ENCODE data around the gene ZNF497.
A peak's percentile ranks its signal among the peaks of the same experiment; 100 is the strongest.
"Not testable (repeated sequence)": the region's sequence is repeated elsewhere in the genome, so short reads cannot be mapped to it uniquely, and the experiment has no call there.

Gene ZNF497

DNA sequence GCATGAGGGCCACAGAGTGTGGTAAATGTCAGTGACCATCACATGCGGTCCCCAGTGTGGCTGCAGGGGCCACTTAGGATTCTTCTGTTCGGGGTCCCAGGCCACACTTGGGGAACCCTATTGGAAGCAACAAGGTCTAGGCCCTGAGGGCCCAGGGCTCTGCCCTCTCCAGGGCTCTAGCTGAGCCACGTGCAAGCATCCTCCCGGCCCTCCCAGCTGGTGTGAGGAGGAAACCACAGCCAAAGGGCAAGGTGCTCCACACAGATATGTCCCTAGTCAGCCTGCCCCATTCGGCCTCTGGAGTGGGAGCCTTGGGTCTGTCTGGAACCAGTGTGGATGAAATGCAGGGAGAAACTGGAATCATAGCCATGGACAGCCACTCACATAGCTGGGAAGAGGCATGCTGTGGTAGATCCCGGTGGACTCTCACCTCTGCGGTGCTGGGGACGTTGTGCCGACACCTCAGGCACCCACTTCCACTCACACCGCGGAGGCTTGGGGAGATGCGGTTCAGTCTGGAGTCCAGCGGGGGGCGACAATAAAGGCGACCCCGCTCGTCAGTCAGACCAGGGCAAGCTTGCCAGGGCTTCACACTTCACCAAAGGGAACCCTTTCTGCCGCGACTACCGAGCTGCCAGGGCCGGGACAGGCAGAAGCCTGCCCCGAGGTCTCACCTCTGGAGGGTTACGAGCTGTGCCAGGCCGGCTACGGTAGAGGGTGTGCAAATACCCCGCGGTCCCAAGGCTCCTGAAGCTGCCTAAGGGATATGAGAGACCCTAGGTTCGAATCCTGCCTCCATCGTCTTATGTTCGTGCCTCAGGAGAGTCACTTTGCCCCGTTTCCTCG lies 4.3 kb upstream of the ZNF497 start:
- no peak for DNase-seq

DNA sequence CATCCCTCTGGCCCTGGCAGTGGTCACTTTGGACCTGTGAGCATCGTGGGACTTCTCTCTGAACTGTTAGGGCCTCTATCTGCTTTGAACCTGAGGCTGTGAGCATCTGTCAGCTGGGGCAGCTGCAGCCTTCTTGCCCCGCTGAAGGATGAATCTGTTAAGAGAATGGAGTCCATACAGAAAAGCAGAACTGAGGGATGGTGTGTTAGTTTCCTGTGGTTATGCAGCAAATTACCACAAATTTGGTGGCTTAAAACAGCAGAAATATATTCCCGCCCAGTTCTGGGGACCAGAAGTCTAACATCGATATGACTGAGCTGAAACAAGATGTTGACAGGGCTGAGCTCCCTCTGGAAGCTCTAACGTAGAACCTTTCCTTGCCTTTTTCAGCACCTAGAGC lies 1.6 kb upstream of the ZNF497 start:
- DNase-seq, result no peak

DNA sequence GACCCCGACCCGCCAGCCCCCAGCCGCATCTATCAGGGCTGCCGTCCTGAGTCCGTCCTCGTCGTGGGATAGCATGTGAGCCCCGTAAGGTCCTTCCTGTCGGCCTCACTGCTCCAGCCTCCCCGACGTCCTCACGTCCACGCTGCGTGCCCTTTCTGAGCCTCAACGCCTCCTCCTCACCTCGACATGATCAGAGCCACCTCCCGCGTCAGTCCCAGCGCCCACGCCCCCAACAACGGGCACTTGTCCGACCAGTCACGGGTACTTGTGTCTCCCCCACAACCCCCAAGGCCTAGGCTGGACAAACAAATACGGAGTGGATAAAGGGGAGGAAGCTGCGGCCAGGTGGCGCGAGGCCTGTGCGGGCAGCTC lies 665 bp downstream of the ZNF497 start:
- peak; percentile 42 for DNase-seq

DNA sequence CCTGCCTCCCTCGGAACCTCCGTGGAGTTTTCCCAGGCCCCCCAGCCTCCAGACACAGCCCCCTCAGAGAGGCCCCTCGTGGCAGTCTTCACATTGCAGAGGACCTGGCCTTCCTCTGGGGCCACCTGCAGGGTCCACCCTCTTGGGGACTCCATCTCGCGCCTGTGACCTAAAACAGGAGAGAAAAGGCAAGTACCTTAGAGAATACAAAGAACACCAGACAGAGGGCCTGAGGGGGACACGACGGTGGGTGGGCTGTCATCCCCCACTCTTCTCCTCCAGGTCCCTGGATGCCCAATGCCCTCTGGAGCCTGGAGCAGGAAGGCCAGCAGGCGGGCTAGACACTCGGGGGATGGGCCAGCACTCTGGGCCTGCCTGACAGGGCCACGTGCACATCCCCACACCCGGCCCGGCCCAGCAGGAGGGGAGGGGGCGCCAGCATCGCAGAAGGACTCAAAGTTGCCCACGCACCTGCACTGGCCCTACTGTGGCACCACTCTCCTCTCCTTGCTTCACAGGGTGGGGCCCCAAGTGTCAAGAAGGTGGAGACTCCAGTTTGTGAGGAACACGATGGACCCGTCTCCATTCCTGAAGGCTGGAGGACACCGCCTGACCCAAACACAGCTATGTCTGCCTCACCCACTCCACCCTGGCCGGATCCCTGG lies 4.9 kb downstream of the ZNF497 start:
- no peak for DNase-seq

DNA sequence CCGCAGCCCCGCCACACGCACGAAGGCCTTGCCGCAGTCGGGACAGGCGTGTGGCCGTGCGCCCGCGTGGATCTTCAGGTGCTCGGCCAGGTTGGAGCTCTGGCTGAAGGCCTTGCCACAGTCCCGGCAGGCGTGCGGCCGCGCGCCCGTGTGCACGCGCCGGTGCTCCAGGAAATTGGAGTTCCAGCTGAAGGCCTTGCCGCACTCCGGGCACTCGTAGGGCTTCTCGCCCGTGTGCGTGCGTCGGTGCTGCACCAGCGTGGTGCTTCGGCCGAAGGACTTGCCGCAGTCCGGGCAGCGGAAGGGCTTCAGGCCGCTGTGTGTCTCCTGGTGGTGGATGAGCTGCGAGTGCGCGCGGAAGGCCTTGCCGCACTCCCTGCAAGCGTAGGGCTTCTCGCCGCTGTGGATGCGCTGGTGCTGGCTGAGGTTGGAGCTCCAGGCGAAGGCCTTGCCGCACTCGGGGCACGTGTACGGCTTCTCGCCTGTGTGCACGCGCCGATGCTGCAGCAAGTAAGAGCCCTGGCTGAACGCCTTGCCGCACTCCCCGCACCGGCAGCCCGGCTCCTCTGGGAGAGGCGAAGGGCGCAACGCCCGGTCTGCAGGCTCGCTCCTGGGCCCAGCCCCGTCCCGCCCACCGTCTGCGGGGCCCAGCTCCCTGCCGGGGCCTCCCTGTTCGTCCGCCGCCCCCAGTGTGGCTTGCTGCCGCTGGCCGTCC lies 5.6 kb downstream of the ZNF497 start:
- DNase-seq, result no peak

DNA sequence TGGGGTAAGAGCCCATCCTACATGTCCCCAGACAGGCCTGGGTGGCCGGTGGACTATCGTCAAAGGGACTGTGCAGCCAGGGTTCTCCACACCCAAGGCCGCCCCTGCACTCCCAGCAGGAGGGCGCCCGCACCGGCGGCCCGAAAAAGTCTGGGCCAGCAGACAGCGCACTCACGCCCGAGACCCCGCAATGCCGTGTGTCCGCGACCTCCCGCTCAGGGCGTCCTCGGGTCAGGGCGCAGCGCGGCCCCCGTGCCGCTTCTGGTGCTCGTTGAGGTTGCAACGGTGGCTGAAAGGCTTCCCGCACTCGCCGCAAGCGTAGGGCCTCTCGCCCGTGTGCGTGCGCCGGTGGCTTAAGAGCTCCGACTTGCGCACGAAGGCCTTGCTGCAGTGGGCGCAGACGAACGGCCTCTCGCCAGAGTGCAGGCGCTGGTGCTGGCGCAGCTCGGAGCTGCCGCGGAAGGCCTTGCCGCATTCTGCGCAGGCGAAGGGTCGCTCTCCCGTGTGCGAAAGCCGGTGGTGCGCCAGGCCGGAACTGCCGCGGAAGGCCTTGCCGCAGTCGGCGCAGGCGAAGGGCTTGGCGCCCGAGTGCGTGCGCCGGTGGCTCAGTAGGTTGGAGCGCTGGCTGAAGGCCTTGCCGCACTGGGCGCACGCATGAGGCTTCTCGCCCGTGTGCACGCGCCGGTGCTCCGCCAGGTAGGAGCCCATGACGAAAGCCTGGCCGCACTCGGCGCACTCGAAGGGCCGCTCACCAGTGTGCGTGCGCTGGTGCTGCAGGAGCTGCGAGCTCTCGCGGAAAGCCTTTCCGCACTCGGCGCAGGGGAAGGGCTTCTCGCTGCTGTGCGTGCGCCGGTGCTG lies 6.4 kb downstream of the ZNF497 start:
- DNase-seq, result peak; percentile 22 to 31

DNA sequence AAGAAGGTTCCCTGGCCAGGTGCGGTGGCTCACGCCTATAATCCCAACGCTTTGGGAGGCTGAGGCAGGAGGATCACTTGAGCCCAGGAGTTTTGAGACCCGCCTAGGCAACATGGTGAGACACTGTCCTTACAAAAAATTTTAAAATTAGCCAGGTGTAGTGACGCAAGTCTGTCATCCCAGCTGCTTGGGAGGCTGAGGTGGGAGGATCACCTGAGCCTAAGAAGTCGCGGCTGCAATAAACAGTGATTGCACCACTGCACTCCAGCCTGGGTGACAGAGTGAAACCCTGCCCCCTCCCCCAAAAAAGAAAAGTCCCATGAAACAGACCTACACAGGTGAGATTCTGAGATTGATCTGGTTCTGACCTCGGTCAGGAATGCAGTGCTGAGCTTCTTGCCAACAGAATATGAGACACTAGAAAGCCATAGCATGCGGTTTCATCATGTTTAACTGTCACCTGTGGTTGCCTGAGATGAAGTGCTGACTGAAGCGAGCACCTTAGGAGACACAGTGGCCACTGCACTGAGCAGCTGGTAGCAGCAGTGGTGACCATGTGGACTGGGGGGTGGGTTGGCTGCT lies 7.2 kb downstream of the ZNF497 start:
- no peak for DNase-seq

DNA sequence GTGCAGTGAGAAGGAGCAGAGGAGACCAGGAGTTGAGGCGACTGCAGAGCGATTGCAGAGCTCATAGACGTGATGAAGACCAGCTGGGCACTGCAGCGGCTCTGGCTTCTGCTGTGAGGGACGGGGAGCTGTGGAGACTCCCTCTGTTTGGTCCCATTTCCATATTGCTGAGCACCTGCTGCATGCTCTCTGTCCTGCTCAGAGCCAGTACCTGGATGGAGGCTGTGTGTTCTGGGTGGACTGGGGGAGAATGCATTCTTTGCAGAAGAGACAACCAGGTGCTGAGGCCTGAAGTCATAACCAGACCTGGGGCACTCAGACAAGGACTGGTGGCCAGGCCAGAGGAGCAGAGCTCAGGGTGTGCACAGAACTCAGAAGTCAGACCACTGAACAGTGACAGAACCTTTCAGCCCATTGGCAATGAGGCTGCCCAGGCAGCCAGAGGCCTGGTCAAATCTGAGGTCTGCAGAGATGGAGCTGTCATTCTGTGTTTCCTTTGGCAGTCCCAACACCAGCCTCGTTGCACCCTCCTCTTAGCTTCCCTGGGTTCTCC lies 8.0 kb downstream of the ZNF497 start:
- no peak for DNase-seq

DNA sequence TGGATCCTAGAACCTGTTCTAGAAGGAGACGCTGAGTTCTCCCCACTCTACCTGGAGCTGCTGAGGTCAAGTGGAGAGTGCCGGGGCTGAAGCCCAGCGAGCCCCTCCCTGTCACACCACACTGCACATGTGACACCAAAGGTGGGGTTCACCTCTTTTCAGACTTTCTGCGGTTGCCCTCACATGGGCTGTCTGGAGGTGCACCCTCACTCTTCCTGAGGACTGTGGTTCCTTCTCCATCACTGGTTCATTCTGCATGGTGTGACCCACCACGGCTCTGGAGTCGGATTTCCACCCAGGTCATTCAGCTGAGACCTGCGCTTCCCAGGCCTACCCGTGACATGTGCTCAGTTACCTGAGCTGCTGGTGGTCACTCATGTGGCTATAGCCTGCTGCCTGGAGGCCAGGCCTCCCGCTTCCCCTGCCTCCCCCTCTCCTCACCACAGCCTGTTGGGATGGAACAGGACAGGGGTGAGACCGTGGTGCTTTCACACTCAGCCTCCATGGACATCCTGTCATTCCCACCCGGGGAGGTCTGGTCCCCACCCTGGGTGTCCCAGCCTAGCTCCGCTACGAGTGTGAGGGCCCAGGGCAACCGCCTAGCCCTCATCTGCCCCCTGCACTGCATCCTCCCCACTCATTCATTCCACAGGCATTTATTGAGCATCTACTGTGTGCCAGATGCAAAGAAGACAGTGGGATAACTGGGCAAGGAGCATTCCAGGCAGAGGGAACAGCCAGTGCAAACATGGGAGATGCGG lies 8.7 kb downstream of the ZNF497 start:
- no peak for DNase-seq

DNA sequence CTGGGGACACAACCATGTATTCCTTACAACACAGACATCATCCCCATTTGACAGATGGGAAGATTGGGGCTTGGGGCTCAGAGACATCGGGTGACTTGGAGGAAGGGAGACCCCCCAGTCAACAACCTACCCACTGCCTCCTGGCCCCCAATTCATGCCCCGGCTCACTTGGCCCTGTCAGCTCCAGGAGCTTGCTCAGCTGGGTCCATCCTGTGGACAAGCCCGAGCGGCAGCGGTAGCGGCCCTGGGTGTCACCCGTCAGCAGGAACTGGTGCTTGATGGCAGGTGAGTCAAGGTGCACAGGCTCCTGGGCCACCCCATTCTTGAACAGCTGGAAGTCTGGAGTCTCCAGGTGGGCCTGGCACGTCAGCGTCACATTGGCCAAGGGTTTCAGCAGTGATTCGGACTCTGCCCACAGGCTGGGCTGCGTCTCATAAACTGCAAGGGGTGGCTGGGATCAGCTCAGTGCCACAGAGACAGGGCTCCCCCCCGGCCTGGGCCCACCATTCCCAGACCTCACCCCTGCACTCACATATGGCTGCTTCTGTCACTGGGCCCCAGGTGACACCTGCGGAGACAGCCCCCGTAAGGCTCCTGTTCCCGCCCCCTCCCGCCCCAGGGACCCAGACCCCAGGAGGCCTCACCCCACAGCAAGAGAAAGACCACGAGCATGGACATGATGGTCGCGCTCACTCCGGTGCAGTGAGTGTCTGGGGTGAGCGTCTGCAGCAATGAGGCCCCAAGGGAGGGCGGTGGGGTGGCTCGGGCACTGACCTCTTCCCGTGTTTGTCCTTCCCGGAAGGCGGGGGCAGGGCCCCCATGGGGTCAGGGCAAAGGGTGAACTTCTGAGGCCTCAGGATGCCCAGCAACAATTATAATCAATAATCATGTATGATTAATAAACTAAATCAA lies 9.5 kb downstream of the ZNF497 start, which contains the start of gene A1BG:
TSS of gene A1BG (minus strand) at position 733 of the 912 bp plus-strand sequence. CDS start at position 678, 55 bp downstream.
- DNase-seq, result no peak

DNA sequence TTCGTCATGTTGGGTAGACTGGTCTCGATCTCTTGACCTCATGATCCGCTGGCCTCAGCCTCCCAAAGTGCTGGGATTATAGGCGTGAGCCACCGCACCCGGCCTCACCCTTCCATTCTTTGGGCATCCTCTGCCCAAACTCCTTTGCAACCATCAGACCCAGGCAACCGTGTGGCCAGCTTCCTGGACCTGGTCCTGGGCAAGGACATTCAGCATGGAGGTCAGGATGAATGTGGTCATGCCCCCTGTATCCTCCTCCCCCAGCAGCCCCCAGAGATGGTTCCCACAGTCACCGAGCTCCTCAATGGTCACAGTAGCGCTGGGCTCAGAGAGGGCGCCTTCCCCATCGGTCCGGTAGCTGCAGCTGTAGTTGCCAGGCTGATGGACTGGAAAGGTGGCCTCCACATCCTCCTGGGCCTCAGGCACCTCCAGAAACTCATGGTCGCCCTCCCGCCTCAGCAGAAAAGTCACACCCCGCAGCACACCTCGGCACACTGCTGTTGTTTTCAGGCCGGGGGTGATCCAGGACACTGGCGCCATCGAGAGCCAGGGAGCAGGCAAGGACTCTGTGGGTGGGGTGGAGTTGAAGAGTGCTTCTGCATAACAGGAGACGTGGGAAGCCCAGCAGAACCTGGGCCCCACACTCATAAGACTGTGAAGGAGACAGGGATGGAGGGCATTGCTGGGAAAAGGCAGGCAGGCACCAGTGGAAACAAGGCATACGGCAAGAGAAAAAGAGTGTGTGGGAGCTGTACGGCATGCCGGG lies 10.4 kb downstream of the ZNF497 start:
- no peak for DNase-seq

DNA sequence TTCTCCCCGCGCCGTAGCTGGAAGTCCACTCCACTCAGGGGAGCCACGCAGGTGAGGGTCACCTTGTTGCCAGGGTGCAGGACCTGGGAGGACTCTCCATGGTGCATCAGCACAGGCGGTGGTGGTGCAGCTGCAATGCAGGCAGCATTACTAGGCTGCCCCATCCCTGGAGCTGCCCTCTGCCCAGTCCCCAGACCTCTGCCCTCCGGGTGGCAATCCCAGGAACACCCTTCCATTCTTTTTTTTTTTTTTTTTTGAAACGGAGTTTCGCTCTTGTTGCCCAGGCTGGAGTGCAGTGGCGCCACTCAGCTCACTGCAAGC lies 11.0 kb downstream of the ZNF497 start:
- no peak for DNase-seq

DNA sequence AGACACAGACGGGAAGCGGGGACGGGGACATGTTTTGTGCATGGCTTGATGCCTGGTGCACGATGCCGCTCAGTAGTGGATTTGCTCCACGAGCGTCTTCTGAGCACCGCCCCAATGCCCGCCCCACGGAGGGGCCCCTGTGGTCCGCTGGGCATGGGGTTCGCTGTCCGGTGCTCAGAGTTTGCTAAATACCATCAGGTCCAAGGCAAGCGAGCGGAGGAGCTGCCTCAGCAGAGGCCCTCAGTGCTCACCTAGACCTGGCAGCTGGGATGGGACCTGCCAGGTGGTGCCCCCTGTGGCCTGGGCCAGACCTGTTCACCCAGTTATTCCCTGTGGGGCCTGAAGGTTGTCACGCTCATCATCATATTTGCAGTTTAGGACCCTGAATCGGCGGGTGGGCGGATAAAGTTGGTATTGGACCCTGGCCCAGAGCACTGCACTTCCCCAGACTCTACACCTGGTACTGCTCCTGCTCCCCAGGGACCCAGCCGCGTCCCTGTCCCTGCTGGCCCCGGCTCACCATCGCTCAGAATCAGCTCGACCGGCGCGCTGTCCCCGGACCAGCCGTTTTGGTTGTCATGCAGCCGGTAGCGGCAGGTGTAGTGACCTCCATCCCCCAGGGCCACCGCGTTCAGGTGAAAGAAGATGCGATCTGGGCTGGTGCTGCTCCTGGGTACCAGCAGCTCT lies 11.5 kb downstream of the ZNF497 start:
- no peak for DNase-seq

DNA sequence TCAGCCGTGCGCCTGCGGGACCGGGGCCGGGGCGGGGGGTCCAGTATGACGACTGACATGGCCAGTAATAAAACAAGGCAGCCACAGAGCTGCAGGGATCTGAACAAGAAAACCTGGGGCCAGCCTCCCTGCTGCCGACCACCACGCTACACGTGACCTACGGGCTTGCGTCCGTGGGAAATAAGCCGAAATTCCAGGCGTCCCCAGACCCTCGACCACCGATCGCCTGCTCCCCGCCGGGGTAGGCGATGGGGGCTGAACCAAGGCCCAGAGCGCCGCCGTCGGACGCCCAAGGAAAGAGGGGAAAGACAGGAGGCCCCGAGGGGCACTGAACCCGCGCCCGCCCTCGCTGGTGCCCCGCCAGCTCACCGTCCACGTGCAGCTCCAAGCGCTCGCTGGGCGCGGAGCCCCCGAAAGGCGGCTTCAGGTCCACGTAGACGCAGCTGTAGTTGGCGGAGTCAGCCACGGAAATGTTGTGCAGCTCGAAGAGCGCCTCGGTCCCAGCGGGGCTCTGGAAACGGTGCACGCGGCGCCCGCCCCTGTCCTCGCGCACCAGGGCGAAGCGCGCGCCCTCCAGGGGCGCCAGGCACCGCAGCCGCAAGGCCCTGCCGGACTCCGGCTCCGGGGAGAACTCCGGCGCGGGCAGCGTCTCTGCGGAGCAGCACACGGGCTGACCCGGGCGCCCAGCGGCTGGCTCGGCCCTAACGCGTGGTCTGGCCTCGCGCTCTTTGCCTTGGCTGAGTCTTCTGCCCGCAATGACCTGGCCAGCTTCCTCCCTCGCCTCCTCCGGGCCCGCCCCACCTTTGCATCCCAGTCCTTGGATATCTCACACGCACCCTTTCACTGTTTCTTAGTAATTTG lies 12.3 kb downstream of the ZNF497 start:
- no peak for DNase-seq

DNA sequence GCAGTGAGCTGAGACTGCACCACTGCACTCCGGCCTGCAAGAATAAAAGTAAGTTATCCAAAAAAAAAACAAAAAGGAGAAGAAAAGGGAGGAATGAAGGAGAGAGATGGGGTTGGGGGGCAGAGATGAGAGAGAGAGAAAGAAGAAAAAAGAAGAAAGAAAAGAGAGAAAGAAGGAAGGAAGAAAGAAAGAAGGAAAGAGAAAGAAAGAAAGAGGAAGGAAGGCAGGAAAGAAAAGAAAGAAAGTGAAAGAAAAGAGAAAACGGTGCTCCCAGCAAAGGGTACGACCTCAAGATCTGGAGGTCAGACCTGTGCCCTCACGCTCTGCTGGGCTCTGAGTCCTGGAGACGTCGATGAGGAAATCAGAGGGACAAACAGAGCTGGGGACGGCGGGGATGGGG lies 13.0 kb downstream of the ZNF497 start:
- DNase-seq, result no peak

DNA sequence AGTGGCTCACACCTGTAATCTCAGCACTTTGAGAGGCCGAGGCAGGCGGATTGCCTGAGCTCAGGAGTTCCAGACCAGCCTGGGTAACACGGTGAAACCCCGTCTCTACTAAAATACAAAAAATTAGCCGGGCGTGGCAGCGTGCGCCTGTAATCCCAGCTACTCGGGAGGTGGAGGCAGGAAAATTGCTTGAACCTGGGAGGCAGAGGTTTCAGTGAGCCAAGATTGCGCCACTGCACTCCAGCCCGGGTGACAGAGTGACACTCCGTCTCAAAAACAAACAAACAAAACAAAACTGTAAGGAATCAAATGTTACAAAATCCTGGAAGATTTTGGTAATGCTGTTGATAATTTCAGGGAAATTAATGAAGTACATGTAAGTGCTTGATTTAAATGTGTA lies 14.5 kb downstream of the ZNF497 start:
- DNase-seq, result not testable (repeated sequence)

DNA sequence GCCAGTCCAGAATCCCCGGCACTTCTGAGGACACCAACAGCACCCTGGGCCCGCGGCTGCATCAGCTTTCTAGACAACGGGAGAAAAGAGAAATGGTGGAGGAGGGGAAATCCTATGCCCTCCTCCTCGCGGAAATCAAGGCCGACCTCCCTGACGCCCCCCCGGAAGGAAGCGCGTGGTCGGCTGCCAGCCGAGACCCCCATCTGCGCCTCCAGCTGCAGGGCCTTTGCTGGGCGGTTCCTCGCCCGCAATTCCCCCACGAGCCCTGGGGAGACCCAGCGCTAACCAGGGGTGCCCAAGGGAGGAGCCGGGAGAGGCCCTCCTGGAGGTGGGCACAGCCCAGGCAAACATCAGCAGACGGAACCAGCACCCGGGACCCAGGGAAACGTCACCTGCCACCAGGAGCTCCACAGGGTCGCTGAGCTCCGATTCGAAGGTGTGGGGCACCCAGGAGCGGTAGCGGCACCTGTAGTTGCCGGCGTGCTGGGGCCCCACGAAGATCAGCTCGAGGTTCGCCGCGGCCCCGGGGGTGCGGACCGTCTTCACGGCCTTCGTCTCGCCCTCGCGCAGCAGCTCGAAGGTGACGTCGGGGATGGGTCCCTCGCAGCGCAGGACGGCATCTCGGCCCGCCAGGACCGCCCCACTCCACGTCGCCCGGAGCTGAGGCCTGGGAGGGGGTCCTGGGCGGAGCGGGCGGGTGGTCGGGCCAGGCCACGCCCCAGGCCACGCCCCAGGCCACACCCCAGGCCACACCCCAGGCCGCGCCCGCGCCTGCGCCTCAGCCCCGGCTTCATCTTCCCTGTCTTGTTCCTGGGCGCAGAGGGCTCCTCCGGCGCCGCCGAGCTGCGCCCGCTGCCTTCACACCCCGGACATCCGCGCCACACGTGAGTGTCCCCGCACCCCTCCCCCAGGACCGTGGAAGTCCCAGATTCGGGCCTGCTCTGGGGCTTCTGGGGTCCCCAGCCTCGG lies 15.3 kb downstream of the ZNF497 start:
- DNase-seq, result peak; percentile 51 to 64

Measured in stimulated activated CD4-positive, alpha-beta T cell treated with anti-CD3 and anti-CD28 coated beads, Interleukin-4, amount 100 ng/mL, for 4 hours (primary cell).